NCI-H2171 treated with DMSO at 0.1 percent for 48 hours (cell line): ENCODE results near the gene PLCD1.
"Not testable (repeated sequence)": the region's sequence is repeated elsewhere in the genome, so short reads cannot be mapped to it uniquely, and the experiment has no call there.

Experiments
- DNase-seq: peaks from one replicate; lab custom pipeline; 2025; lab: John Stamatoyannopoulos, UW

Gene PLCD1

DNA sequence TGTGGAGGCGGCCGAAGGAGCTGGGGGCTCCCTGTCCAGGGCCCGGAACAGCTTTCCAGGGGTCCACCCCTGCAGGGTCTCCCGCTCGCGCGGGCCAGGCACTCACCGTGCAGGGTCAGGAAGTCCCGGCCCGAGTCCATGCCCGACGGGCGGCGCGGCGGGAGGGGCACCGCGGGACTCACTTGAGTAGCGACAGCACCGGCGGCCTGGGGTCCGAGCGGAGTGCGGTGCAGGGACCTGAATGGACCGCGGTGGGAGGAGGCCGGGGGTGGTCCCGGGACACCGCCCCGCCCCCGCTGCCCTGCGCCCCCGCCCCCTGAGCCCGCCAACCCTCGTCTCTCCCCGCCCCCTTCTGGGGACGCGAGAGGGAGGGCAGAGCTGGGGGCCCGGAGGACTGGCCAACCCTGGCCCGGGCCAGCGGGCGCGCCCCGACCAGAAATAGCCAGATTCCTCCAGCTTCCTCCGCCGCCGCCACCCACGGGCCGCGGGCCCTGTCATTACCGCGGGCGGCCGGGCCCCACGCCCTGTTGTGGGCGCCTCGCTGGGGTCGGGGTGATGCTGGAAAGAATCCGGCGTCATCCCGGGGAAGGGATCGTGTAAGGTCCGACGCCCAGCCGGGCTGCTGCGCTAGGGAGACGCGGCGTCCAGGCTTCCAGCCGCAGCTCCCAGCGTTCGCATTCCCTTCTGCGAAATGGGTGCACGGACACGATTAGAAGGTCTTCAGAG lies at the start of gene PLCD1:
Gene PLCD1, minus strand, starts transcription at position 243 of the 726 bp plus-strand sequence. Its CDS starts 103 bp downstream, at position 140.
- no peak for DNase-seq

DNA sequence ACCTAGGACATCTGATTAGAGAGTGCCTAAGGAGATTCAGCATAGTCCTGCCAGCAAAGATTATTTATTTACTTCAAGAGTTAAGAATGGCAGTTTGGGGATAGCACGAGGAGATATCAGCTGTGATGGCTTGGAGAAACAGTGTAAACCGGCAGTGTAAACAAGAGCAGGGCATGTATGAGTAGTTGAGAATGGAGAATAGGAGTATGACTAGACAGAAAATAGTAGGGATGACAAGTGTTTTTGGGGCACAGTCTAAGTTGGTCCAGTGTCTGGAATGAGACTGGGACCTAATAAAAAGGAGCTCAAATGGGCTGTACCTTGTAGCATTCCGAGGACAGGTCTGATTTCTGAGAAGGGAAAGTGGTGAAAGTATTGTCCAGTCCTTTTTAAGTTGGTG lies 47.6 kb upstream of the PLCD1 start:
- not testable (repeated sequence) for DNase-seq

DNA sequence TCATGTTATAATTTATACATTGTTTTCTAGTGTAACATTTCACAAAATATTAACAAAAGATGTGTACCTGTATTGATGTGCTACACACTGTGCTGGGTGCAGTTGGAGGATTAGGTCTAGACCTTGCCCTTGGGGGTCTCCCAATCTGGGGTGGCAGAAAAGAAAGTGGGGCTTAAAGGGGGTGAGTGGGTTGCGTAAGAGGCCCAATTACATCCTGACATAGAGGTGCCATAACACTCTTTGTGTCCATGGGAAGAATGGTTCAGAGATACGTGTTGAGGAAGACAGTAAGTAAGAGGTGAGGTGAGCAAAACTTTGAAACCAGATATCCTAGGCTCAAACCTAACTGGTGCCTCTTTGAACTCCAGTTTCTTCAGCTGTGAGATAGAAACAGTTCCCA lies 40.6 kb upstream of the PLCD1 start:
- DNase-seq: no peak

DNA sequence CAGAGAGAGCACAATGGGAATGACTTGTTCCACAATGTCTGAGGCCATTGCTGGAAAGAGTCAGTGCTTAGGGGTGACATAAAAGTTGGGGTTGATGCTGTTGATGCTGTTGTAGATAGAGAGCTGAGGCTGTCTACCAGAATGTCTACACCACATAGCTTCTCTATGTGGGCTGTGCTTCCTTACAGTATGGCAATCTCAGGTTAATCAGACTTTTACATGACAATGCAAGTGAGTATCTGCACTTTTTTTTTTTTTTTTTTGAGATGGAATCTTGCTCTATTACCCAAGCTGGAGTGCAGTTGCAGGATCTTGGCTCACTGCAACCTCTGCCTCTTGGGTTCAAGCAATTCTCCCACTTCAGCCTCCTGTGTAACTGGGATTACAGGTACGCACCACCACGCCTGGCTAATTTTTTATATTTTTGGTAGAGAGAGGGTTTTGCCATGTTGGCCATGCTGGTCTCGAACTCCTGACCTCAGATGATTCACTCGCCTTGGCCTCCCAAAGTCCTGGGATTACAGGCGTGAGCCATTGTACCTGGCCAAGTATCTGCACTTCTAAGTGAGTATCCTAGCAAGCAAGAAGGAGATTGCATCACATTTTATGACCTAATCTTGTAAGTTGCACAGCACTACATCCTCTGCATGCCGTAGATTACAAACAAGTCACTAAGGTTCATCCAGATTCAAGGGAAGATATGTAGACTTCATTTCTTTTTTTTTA lies 38.2 kb upstream of the PLCD1 start:
- no peak for DNase-seq

DNA sequence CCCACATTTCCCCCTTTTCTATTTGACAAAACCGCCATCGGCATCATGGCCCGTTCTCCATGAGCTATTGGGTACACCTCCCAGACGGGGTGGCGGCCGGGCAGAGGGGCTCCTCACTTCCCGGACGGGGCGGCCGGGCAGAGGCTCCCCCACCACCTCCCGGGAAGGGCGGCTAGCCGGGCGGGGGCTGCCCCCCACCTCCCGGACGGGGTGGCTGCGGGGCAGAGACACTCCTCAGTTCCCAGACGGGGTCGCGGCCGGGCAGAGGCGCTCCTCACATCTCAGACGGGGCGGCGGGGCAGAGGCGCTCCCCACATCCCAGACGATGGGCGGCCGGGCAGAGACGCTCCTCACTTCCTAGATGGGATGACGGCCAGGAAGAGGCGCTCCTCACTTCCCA lies 35.0 kb upstream of the PLCD1 start:
- not testable (repeated sequence) for DNase-seq

DNA sequence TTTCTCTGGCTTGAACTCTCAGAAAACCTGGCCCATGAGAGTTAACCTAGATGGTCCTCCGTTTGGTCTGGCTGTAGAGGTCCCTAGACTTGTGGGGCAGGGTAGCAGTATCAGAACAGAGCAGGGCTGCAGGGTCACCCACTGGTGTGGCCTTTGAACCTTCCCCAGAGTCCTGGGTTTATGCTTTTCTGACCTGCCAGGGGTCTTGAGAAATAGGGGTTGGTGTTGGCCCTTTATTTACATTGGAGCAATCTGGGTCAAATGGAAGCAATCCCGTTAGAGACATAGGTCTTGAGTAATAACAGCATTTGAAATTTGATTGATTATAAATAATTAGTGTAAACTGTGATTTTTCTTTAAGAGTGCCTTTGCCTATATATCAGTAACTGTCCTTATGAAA lies 33.4 kb upstream of the PLCD1 start:
- no peak for DNase-seq

DNA sequence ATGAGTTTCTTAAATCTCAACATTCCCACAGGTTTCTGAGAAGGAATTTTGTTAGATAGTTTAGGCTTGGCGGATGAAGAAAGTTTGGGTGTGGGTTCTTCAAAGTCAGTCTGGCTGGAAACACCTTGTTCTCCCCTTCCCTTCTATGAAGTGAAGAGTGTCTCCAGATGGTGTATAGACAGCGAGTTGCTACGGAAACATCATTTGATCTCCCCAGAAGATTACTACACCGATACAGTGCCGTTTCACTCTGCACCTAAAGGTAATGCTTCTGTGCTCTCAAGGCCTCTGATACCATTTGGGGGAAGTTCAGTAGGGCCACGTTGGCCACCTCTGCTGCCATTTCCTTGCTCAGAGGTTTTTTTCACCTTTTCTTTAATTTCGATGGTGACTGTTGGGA lies 30.1 kb upstream of the PLCD1 start:
- DNase-seq: peak; percentile 39

DNA sequence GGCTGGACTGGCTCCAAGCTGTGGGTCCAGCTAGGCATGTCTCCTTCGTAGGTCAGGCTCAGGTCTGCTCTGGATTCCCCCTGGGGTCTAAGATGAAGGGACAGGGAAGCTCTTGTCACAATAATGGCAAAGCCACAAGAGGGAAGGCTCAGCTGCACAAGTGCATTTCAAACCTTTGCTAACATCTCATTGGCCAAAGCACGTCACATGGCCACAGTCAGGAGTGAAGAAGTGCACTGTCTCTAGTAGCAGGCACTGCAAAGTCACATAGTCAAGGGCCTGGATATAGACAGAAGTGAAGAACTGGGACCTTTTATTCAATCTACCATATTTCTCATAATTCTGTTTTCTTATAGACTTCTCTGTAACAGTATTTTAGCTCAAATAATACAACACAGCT lies 29.7 kb upstream of the PLCD1 start:
- DNase-seq: no peak

DNA sequence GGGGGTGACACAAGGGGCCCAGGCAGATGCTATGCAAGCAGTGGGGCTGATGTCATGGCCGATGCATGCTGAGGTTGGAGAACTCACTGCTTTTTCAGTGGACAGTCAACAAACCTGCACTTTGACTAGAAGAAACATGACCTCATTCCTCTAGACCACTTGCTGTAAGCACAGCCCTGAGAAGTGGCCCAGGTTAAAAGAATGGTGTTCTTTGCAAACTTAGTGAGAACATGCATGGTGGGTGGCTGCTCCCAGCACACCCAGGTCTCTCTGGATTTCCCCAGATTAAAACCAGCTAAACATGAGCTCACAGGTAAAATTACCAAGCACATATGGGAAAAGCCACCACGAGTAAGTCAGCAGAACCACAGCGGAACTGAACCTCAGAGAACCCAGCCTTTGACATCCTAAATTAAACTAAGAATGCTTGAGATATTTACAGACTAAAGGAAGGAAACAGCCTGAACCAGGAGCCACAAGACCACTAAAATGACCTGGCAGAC lies 25.1 kb upstream of the PLCD1 start:
- no peak for DNase-seq

DNA sequence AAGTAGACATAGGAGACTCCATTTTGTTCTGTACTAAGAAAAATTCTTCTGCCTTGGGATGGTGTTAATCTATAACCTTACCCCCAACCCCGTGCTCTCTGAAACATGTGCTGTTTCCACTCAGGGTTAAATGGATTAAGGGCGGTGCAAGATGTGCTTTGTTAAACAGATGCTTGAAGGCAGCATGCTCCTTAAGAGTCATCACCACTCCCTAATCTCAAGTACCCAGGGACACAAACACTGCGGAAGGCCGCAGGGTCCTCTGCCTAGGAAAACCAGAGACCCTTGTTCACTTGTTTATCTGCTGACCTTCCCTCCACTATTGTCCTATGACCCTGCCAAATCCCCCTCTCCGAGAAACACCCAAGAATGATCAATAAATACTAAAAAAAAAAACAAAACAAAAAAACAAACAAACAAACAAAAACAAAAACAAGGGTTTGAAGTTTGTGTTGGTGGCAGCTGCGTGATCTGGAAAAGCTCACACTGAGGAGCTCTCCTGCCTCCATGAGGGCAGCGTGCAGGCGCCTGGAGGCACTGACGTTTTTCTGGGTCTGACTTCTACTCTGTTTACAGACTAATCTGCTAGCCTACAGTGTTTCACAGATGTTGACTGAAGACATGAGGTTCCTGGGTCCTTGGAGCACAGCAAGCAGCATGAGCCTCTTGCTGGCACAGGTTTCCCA lies 24.5 kb upstream of the PLCD1 start:
- not testable (repeated sequence) for DNase-seq

DNA sequence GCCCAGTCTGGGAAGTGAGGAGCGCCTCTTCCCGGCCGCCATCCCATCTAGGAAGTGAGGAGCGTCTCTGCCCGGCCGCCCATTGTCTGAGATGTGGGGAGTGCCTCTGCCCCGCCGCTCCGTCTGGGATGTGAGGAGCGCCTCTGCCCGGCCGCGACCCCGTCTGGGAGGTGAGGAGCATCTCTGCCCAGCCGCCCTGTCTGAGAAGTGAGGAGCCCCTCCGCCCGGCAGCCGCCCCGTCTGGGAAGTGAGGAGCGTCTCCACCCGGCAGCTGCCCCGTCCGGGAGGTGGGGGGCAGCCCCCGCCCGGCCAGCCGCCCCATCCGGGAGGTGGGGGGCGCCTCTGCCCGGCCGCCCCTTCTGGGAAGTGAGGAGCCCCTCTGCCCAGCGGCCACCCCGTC lies 23.8 kb upstream of the PLCD1 start:
- not testable (repeated sequence) for DNase-seq

DNA sequence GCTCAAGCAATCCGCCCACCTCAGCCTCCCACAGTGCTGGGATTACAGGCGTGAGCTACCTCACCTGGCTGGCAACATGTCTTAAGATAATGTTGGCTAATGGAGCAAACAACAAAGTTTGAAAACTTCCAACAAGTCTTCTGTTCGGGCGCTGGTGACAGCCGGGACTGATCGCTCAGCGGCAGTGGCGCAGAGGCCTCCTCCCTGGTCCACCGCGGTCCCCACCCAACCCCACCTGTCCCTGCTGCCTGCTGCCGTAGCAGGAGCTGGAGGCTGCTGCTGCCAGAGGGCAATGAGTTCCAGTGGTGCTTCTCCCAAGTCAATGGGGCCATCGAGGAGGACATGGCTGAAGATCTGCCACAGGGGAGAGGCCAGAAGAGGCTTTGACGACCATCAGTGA lies 21.7 kb upstream of the PLCD1 start:
- DNase-seq: no peak

DNA sequence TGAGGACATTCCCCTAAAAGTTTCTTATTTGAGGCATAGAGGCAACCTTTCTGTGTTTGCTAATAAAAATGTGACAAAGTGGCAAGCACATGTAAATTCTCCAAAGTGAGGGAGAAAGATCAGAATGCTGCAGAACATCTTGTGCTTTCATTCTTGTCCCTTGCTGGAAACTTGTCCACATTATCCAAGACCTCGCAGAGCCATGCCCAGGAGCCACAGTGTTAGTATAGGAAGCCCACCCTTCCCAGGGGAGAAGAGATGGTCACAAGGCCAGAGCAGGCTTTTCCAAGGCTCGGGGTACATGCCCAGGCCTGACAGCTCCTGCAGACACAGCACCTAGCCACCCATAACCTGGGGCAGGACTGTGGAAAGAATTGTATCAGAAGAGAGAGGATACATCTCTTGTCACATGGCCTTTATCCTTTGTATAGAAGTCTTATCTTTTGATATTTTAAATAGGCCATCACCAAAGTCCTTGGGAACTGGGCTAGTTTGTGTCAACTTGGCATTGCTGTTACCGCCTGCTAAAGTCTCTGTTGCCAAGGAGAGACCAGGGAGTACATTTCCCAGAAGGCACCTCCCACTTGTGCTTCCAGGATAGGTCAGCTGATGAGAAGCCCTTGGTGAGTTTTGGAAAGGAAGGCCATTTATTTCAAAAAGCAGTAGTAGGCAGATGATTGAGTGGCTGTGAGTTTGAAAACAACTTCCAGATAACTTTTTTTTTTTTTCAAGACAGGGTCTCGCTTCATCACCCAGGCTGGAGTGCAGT lies 20.1 kb upstream of the PLCD1 start:
- no peak for DNase-seq

DNA sequence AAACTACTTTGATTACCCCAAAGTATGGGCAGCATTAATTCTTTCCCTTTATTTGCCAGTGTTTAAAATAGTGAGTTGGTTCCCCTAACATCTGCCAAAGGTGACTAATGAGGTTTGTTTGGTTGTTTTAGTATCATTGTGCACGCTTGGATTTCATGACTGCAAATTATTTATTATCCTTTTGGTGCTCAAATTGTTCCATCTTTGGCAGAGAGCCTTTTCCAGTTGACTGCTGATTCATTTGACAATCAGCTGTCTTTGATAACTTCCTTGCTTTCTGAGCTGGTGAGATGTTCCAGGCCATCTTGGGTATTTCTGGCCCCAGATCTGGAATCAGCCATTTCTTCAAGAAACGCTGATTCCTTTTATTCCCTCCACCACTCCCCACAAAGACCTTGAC lies 18.5 kb upstream of the PLCD1 start:
- DNase-seq: no peak

DNA sequence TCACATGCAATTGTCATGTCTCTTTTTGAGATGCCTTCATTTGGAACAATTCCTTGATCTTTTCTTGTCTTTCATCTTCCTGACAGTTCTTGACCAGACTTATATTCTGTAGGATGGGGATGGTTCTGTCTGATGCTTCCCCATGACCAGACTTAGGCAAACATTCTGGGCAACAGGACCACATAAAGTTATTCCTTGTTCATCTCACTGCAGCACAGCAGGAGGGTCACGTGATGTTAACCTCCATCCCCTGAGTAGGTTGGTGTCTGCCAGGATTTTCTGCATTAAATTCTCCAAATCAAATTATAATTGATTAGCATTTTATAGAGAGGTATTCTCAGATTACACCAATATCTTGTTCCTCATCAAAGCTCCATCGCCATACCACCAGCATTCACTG lies 17.4 kb upstream of the PLCD1 start:
- DNase-seq: no peak

DNA sequence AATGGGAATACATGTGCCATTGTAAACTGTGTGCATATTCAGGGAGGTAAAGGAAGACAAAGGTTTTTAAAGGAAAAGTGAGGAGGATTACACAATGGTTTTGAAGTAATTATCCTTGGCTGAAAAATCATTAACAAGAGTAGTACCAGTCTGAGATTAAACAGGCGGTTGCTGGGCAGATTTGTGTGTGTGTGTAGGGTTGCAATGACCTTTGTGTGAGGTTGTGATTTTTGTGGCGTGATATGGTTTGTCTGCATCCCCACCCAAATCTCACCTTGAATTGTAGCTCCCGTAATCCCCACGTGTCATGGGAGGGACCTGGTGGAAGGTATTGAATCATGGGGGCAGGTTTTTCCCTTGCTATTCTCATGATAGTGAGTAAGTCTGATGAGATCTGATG lies 16.6 kb upstream of the PLCD1 start:
- DNase-seq: no peak

DNA sequence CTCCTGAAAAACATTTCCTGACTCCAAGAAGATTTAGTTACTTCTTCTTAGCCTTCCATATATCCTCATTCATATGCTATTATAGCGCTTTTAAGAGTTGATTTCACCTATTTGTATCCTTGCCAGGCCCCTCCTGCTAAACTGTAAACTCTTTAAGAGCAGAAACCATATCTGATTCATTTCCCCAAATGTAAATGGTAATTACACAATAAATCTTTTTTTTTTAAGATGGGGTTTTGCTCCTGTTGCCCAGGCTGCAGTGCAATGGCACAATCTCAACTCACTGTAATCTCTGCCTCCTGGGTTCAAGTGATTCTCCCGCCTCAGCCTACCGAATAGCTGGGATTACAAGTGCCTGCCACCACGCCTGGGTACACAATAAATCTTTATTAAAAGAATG lies 14.0 kb upstream of the PLCD1 start:
- no peak for DNase-seq

DNA sequence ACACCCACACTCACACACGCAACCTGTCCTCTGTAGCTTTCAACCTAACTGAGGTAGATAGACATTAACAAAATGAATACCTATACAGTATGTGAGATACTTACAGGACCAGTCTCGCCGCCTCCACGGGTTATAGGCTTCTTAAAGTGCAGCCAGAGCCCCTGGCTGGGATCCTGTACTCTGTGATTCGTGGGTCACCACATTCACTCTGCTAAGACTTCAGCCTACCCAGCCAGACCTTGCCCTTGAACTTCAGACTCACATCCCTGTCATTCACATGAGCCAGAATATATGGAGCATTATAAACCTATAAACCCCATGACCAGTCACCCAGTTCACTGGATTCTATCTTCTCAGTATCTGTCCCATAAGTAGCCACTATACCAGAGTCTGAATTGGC lies 11.0 kb upstream of the PLCD1 start:
- no peak for DNase-seq

DNA sequence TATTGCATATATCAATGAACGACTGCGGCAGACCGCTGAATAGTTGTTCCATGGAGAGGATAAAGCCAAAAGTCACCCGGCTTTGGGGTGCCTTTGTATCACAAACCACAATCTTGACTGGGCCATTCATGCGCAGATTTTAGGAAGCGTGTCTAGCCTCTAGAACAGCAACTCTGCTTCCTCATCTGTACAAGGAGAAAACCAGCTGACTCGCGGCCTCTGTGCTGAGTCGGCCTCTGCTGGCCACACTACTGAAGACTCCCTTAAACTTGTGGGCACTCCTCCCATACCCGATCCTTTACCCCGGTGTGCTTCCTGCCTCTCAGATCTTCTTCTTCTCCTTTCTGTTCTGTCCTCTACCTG lies 10.4 kb upstream of the PLCD1 start:
- no peak for DNase-seq

DNA sequence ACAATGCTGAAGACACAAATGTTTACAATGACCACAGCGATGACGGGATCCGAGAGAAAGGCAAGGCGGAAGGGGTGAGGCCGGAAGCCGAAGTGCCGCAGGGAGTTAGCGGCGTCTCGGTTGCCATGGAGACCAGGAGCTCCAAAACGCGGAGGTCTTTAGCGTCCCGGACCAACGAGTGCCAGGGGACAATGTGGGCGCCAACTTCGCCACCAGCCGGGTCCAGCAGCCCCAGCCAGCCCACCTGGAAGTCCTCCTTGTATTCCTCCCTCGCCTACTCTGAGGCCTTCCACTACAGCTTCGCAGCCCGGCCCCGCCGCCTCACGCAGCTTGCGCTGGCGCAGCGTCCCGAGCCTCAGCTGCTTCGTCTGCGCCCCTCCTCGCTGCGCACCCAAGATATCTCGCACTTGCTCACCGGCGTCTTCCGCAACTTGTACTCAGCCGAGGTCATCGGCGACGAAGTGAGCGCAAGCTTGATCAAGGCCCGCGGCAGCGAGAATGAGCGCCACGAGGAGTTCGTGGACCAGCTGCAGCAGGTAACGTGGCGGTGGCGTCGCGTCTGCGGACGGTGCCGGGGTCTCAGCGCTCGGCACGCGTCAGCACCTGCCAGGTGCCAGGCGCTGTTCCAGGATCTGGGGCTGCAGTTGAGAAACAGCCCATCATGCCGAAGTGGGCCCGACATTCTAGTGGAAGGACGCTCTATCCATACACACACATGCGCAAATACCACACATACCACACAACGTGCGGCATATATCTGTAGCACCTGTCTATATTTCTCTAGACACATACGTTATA lies 9.9 kb upstream of the PLCD1 start, which contains the start of gene DLEC1:
Gene DLEC1, plus strand, starts transcription at position 108 of the 798 bp plus-strand sequence. Its CDS starts 18 bp downstream, at position 126.
- no peak for DNase-seq

DNA sequence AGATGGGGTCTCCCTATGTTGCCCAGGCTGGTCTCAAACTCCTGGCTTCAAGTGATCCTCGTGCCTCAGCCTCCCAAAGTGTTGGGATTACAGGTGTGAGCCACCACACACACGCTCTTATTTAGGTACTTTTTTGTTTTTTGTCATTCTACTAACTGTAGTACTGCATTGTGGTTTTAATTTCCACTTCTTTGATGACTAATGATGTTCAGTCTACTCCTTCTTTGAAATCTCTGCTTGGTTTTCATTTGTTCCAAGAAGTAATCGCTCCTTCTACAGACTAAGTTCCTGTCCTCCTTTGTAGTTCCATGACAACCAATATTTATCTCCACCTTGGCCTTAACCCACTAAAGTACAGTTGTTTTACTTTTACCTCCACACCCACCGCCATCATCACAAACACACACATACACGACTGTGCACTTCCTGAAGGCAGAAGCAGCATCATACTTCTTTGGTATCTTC lies 9.0 kb upstream of the PLCD1 start:
- no peak for DNase-seq
